Endometrial microvascular endothelial cells (primary cell): Measurements from ENCODE around the gene KRR1. TPM values are rescaled to one million over a fixed set of nuclear protein-coding genes. Genes with fewer than 3 reads are reported as not detected.
"Not testable (repeated sequence)": the region's sequence is repeated elsewhere in the genome, so short reads cannot be mapped to it uniquely, and the experiment has no call there.

Source experiments
- in situ Hi-C: cut with HindIII; loops from 2 replicates; pipeline ENCODE4 v1.10.0; 2017; ENCODE audit warnings: low sequenced_read_pairs, low pct_unique_long_range_greater_than_20kb; ENCODE audit errors: inconsistent ontology term
- total RNA-seq: library from RNA; depleted of rRNA; stranded (reverse); fragments of >200 nt; gene quantifications from one replicate; pipeline ENCODE4 v1.2.3, GENCODE V29; 2015; ENCODE audit errors: inconsistent ontology term

Gene KRR1
- total RNA-seq, 1 donor from 2014 or later: 72.2 TPM

DNA sequence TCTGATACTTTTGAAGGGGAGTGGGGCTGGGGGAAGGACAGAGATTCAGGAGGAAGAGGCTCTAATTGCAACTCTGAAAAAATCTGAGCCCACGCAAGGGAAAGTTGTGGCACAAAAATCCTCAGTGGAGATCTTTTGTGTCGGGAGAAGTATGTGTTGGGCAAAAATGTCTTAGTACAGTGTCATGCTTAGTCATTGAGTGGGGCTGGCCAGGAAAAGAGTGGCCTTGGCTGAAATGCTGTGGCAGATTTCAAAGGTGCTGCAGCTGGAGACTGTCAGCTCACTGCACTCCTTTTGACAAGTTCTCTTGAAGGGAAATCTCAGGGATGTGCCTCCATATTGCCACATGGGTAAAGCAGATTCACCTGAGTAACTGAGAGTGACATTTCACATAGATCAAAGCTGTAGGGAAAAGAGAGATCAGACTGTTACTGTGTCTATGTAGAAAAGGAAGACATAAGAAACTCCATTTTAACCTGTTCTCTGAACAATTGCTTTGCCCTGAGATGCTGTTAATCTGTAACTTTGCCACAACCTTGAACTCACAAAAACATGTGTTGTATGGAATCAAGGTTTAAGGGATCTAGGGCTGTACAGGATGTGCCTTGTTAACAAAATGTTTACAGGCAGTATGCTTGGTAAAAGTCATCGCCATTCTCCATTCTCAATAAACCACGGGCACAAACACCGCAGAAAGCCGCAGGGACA is 66.8 kb downstream of the KRR1 start:
- in situ Hi-C loops: no loop called here

GRCh38 chr12:75443709-75444108 is 67.7 kb downstream of the KRR1 start:
- in situ Hi-C loops: no loop called here

DNA sequence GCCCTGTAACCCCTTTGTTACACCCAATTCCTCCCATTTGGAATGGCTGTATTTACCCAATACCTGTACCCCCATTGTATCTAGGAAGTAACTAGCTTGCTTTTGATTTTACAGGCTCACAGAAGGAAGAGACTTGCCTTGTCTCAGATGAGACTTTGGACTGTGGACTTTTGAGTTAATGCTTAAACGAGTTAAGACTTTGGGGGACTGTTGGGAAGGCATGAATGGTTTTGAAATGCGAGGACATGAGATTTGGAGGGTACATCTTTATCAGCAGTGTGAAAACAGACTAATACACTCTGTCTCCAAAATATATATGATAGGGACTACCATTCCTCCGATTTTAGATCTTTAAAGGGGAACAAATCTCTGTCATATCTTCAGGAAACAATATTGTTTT is 69.0 kb downstream of the KRR1 start:
- in situ Hi-C loops: not testable (repeated sequence)

- in situ Hi-C loops: not testable (repeated sequence)
Observed at GRCh38 chr12:75441687-75442449, 69.5 kb downstream of the KRR1 start.

Other genes starting within 250 kb of the KRR1 start
- gene CAPS2, start 181.3 kb downstream of the KRR1 start, total RNA-seq: 2.9 TPM
- gene GLIPR1L1, start 176.9 kb downstream of the KRR1 start, total RNA-seq: not detected
- not detected for gene GLIPR1L2, start 120.5 kb downstream of the KRR1 start, total RNA-seq
- gene GLIPR1, start 30.9 kb downstream of the KRR1 start, total RNA-seq: 74.1 TPM